HG03469 (cell line): ENCODE results near the gene THBS4.

Experiments
- ATAC-seq: cut with Tn5 transposase; IDR thresholded peaks from one replicate; pipeline ENCODE4 v1.9.1; 2021; ENCODE audit warnings: mild to moderate bottlenecking, moderate library complexity, moderate number of reproducible peaks; ENCODE audit not compliant: unreplicated experiment

The THBS4 gene

DNA sequence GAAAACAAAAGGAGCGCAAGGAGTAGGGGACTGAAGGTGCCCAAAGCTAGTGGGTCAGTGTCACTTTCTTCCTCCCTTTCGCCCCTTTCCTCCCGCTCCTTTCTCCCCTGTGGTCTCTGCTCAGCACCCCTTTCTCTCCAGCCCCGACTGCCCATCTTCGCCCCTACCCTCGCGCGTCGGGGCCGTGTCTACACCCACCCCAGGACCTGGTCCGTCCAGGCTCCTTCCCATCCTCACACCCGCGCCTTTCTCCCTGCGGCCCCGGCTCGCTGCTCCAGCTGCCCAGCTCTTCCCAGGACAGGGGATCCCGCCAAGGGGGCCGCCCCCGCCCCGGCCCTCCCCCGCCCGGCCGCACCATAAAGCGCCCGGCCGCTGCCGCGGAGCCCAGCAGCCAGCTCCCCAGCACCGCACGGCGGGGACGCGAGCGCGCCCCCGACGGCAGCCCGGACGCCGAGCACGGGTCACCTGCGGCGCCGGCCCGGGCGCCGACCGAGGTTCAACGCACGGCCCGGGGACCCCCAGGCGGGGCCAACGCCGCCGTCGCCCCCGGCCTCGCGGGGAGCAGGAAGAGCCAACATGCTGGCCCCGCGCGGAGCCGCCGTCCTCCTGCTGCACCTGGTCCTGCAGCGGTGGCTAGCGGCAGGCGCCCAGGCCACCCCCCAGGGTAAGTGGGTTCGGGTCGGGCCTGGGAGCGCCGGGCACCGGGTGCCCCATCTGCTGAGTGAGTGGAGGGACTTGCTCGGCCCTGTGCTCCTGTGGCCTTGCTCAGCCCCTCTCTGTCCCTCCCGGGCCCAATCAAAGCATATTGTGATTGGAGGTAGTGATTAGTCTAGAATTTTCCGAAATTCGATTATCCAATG, at the start of gene THBS4:
TSS of gene THBS4 (plus strand) at position 387 of the 860 bp plus-strand sequence. CDS start at position 577, 190 bp downstream.
- no peak for ATAC-seq

DNA sequence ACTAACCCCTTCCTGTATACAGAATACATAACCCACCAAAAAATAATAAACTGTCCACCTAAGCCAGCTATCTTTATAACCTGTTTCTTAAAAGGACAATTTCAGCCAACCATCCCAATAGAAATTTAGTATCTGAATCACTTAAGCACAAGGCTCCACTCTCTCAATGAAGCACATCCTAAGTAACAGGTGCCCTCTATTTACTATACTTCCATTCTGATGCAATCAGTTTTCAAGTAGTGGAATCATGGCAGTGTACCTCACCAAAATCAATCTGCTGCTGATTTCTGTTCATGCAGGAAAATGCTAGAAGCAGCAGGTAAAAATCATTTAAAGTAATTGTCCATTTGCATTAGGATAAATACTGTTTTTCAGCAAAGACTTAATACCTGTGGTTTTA, 48.9 kb upstream of the THBS4 start:
- ATAC-seq: no peak

DNA sequence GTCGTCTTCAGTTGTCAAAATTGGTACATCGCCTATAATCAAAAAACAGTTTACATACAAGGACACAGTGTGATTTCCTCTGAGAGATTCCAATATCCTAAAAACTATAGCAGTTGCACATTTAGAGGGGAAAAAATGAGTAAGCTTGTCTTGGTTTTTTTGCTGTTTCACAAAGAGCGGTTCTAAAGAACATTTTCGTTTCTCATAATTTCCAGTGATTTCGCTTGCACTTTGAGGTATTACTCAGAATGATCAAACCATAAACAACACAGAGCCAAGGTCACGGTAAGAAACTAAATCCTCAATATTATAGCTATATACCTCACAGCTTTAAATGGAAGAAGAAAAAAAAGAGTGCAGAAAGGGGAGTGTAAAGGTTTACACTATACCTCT, 44.9 kb upstream of the THBS4 start:
- peak; percentile 30 for ATAC-seq

- peak; percentile 66 for ATAC-seq
These were observed 44.3 kb upstream of the THBS4 start, which contains the start of gene MTX3 for GRCh38 chr5:79990598-79991507. Gene MTX3 (minus strand): TSS chr5:79991262. CDS start chr5:79991238, 24 bp downstream.

DNA sequence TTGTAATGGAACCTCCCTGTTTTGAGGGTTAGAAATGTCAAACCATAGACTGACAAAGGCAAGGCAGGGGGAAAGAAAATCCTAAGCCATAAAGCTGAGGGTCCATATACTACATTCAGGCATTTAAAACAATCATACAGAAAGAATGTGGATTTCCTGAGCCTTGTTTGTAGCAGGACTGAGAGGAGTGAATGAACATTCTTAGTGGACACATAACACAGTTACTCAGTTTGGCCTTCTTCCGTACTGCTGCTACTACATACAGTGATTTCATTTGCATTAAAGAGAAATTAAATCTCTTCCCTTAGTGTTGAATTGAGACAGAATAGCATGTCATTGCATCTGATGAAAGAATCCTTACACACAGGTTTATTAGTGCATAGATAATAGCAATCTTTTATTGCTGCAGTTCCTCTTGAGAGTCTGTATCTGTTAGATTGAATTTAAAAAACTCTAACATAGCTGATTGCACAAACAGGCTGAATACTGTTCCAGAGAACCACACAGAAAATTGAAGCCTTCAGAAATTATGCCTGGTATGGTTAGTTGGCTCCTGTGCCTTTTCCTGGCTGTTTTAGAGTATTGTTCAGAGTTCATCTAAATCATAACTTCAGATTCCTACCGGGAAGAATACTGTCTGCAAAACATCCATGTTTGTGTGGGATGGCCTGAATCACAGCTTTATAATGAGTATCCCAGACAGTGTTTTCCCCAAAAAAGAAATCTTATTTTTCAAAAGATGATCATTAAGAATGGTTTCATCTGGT, 42.1 kb upstream of the THBS4 start:
- no peak for ATAC-seq

- no peak for ATAC-seq
These were observed 35.4 kb upstream of the THBS4 start for GRCh38 chr5:79999722-80000121.

- no peak for ATAC-seq
These were observed 32.5 kb upstream of the THBS4 start for GRCh38 chr5:80002677-80003076.

GRCh38 chr5:80008995-80009765, 26.0 kb upstream of the THBS4 start:
- no peak for ATAC-seq

- no peak for ATAC-seq
These were observed 24.3 kb upstream of the THBS4 start for GRCh38 chr5:80010754-80011392.

GRCh38 chr5:80025069-80025468, 10.1 kb upstream of the THBS4 start:
- no peak for ATAC-seq

GRCh38 chr5:80026841-80027240, 8.3 kb upstream of the THBS4 start:
- ATAC-seq: no peak

GRCh38 chr5:80031109-80031508, 4.0 kb upstream of the THBS4 start:
- ATAC-seq: no peak

GRCh38 chr5:80033513-80033912, 1.6 kb upstream of the THBS4 start:
- ATAC-seq: no peak

DNA sequence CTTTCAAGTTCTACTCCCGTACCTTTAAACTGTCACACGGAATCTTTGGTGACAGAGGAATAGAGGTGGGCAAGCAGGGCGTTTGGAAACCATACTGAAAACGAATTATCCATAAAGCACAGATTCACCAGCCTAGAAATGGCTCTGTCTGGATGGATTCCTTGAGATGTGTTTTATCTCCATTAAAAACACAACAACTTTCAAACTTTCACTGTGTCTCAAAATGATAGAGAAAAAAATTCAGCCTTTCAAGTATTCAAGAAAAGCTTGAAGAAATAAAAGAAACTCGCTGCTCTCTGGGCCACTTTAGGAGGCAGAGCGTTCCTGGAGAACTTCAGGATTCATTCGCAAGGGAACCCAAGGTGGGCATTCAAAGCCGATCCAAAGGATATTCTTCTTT, 589 bp upstream of the THBS4 start:
- no peak for ATAC-seq

DNA sequence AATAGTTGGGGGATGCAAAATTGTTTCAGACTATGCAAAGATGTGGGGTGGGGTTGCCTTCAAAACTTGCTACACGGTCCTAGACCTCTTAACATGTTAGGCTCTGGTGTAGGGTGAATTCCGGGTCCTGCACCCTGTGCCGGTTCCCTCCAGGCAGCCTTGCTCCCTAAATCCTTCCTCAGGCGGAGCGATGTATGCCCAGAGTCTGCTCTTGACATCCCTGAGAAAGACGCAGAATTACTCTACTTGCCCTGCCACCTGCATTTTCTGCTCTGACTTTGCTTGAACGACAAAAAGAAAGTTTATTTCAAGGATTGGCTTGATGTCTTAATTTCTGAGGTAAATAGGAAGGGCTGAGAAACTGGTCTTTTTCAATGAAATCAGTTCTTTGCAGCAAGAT, 691 bp downstream of the THBS4 start:
- ATAC-seq: no peak

GRCh38 chr5:80036615-80037014, 1.5 kb downstream of the THBS4 start:
- ATAC-seq: no peak

GRCh38 chr5:80037366-80037765, 2.2 kb downstream of the THBS4 start:
- no peak for ATAC-seq

DNA sequence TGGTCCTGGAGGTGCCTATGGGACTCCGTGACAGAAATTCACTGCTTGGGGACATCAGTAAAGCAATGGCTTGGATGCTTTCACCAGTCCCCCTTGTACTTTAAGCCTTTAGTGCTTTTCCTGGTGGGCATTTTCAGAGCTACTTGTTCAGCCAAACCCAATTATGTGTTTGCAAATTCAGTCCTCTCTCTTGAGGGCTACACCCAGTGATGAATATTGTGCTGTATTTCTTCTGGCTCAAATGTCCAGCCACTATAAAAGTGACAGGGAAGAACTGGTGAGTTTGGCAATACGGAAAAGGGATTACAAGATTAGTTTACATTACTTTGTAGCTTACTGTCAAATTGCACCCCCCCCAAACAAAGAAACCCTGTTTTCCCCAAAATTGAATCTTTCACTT, 4.5 kb downstream of the THBS4 start:
- no peak for ATAC-seq

DNA sequence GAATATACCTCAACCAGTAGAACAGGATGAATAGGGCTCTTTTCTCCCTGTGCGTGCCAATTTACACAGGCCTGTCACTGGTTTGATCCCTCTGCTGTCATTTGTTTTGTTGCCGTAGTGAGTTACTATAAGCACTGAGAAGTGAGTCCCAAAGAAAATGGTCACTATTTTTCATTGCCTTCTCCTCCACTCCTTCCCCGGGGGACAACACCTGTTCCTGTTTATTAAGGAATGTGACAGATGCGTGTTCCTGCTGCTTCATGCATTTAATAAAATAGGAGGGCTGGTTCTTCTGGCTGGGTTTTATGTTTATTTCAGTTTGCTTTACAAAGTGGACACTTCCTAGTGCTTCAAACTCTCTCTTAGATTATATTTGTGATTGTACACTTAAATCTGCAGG, 6.4 kb downstream of the THBS4 start:
- no peak for ATAC-seq

GRCh38 chr5:80042330-80042729, 7.2 kb downstream of the THBS4 start:
- ATAC-seq: no peak
